SU-DHL-6 (cell line): ENCODE results near the gene SIX4.

ENCODE experiments used
- CTCF ChIP-seq: fragments of 200-600 bp; sonication (generic); IDR thresholded peaks from one replicate; pipeline ENCODE4 v1.5.1; 2017; ENCODE audit warnings: antibody characterized with exemption, mild to moderate bottlenecking, low read length, moderate library complexity; ENCODE audit not compliant: insufficient read depth, poor library complexity, severe bottlenecking
- EZH2phosphoT487 ChIP-seq: fragments of 200-600 bp; sonication (generic), shearing (Covaris generic); conservative IDR thresholded peaks from 2 replicates; pipeline ENCODE4 v1.6.1; 2018; ENCODE audit warnings: mild to moderate bottlenecking, antibody characterized with exemption, low read length, moderate library complexity, mixed read lengths

GRCh38 chr14:60700598-60700997 is 23.6 kb downstream of the SIX4 start:
- TF ChIP-seq CTCF = no peak
- TF ChIP-seq EZH2phosphoT487 = no peak
